ENCODE measurements around the gene TMEM108. TPM values are rescaled to one million over a fixed set of nuclear protein-coding genes. Genes with fewer than 3 reads are reported as not detected.

Gene TMEM108
- total RNA-seq, 4 donors from 2014 or later: 2.6 to 9.2 (median 4.6) TPM

- TF ChIP-seq CTCF (IDR thresholded peaks at IDR 0.05) (no peak), POLR2A (IDR thresholded peaks at IDR 0.05) (no peak)
- Histone ChIP-seq H3K4me3 (replicated peaks in 1 of 3) (no peak overlapping the region), H3K4me1 (peaks cover 6 to 8% of the 10 kb centered on the region in 2 donors), H3K36me3 (no peaks in the 10 kb centered on the region), H3K27me3 (no peaks in the 10 kb centered on the region), H3K27ac (no peak overlapping the region), H3K9me3 (no peaks in the 10 kb centered on the region)
- WGBS, 2 donors: 80 to 92% methylated on average over 1 of the region's 1 CpG
- no peak for DNase-seq
- intact Hi-C loops (cut with DNase I): no loop called here
Measured at GRCh38 chr3:133328373-133328772, 290.2 kb downstream of the TMEM108 start.

- Histone ChIP-seq H3K4me3 (replicated peaks in 1 of 3) (no peak overlapping the region), H3K4me1 (peaks cover 6 to 8% of the 10 kb centered on the region in 2 donors), H3K27ac (no peak overlapping the region), H3K36me3 (no peaks in the 10 kb centered on the region), H3K9me3 (no peaks in the 10 kb centered on the region), H3K27me3 (no peaks in the 10 kb centered on the region)
- TF ChIP-seq POLR2A (IDR thresholded peaks at IDR 0.05) (no peak), CTCF (IDR thresholded peaks at IDR 0.05) (no peak)
- intact Hi-C loops (cut with DNase I): no loop called here
- 40 to 53% methylated on average over 1 of the region's 1 CpG for WGBS, 2 donors
- no peak for DNase-seq
Measured at GRCh38 chr3:133329626-133330025, 291.4 kb downstream of the TMEM108 start.

GRCh38 chr3:133330065-133330464 lies 291.9 kb downstream of the TMEM108 start:
- Histone ChIP-seq H3K9me3 (no peaks in the 10 kb centered on the region), H3K36me3 (no peaks in the 10 kb centered on the region), H3K4me3 (replicated peaks in 1 of 3) (no peak overlapping the region), H3K27ac (no peak overlapping the region), H3K27me3 (no peaks in the 10 kb centered on the region), H3K4me1 (peaks cover 6 to 8% of the 10 kb centered on the region in 2 donors)
- 80 to 89% methylated on average over 1 of the region's 1 CpG for WGBS, 2 donors
- intact Hi-C loops (cut with DNase I): no loop called here
- no peak for TF ChIP-seq CTCF (IDR thresholded peaks at IDR 0.05)
- TF ChIP-seq POLR2A (IDR thresholded peaks at IDR 0.05): no peak
- no peak for DNase-seq

GRCh38 chr3:133330522-133330921 lies 292.3 kb downstream of the TMEM108 start:
- Histone ChIP-seq H3K4me3 (replicated peaks in 1 of 3) (no peak overlapping the region), H3K4me1 (peaks cover 6 to 8% of the 10 kb centered on the region in 2 donors), H3K27ac (no peak overlapping the region), H3K36me3 (no peaks in the 10 kb centered on the region), H3K9me3 (no peaks in the 10 kb centered on the region), H3K27me3 (no peaks in the 10 kb centered on the region)
- no peak for TF ChIP-seq CTCF (IDR thresholded peaks at IDR 0.05)
- no peak for TF ChIP-seq POLR2A (IDR thresholded peaks at IDR 0.05)
- no peak for DNase-seq
- intact Hi-C loops (cut with DNase I): no loop called here

- Histone ChIP-seq H3K27me3 (no peaks in the 10 kb centered on the region), H3K4me3 (replicated peaks in 1 of 3) (no peak overlapping the region), H3K27ac (no peak overlapping the region), H3K9me3 (no peaks in the 10 kb centered on the region), H3K36me3 (no peaks in the 10 kb centered on the region), H3K4me1 (no peaks in the 10 kb centered on the region)
- DNase-seq: no peak
- WGBS, 2 donors: 91 to 92% methylated on average over 4 of the region's 4 CpGs
- TF ChIP-seq CTCF (IDR thresholded peaks at IDR 0.05): no peak
- TF ChIP-seq POLR2A (IDR thresholded peaks at IDR 0.05): no peak
- intact Hi-C loops (cut with DNase I): no loop called here
Measured at GRCh38 chr3:133354721-133355120, 316.5 kb downstream of the TMEM108 start.

Measured in thyroid gland (tissue), 4 donors.